ENCODE results near the gene HDLBP. TPM values are rescaled to one million over a fixed set of nuclear protein-coding genes. Genes with fewer than 3 reads are reported as not detected.

The HDLBP gene
- total RNA-seq, 1 donor: 929 TPM

- no peak for DNase-seq (ENCODE audit: low read depth)
- TF ChIP-seq CTCF (IDR thresholded peaks at IDR 0.05; ENCODE audit: insufficient read depth, low read length): no peak
- no peak overlapping the region for H3K4me3 ChIP-seq (ENCODE audit: low read depth, low read length)
Observed at GRCh38 chr2:241330616-241330981, 15.1 kb upstream of the HDLBP start.

GRCh38 chr2:241329669-241330615 lies 14.5 kb upstream of the HDLBP start:
- no peak for TF ChIP-seq CTCF (IDR thresholded peaks at IDR 0.05; ENCODE audit: insufficient read depth, low read length)
- no peak for DNase-seq (ENCODE audit: low read depth)
- no peak overlapping the region for H3K4me3 ChIP-seq (ENCODE audit: low read depth, low read length)

GRCh38 chr2:241325257-241325656 lies 9.8 kb upstream of the HDLBP start:
- DNase-seq (ENCODE audit: low read depth): no peak
- no peak for TF ChIP-seq CTCF (IDR thresholded peaks at IDR 0.05; ENCODE audit: insufficient read depth, low read length)
- no peak overlapping the region for H3K4me3 ChIP-seq (ENCODE audit: low read depth, low read length)

- no peak for TF ChIP-seq CTCF (IDR thresholded peaks at IDR 0.05; ENCODE audit: insufficient read depth, low read length)
Observed at GRCh38 chr2:241324775-241325174, 9.3 kb upstream of the HDLBP start.

GRCh38 chr2:241323778-241324177 lies 8.3 kb upstream of the HDLBP start:
- no peak overlapping the region for H3K4me3 ChIP-seq (ENCODE audit: low read depth, low read length)
- no peak for TF ChIP-seq CTCF (IDR thresholded peaks at IDR 0.05; ENCODE audit: insufficient read depth, low read length)
- no peak for DNase-seq (ENCODE audit: low read depth)

More at GRCh38 chr2:241324775-241325174, 9.3 kb upstream of the HDLBP start:
- H3K4me3 ChIP-seq (ENCODE audit: low read depth, low read length): no peak overlapping the region
- DNase-seq (ENCODE audit: low read depth): no peak

GRCh38 chr2:241321886-241322285 lies 6.4 kb upstream of the HDLBP start:
- no peak for TF ChIP-seq CTCF (IDR thresholded peaks at IDR 0.05; ENCODE audit: insufficient read depth, low read length)

More at GRCh38 chr2:241321886-241322285, 6.4 kb upstream of the HDLBP start:
- H3K4me3 ChIP-seq (ENCODE audit: low read depth, low read length): no peak overlapping the region
- no peak for DNase-seq (ENCODE audit: low read depth)

All from fibroblast of the aortic adventitia (primary cell).